Vagina (tissue), 2 donors: ENCODE data around the gene COLEC12. TPM values are rescaled to one million over a fixed set of nuclear protein-coding genes. Genes with fewer than 3 reads are reported as not detected.

Experiments used
- DNase-seq, 2 donors: peaks; one replicate each; pipeline ENCODE4 v3.0.0-alpha.2; 2017; ENCODE audit errors: extremely low spot score in 2 of 2
- H3K27ac ChIP-seq: fragments of 200-600 bp; sonication (generic); one replicate; pipeline ENCODE4 v1.5.1; 2019
- H3K27me3 ChIP-seq: fragments of 200-600 bp; sonication (generic); one replicate; pipeline ENCODE4 v1.5.1; 2019
- H3K36me3 ChIP-seq, 2 donors: fragments of 200-600 bp; sonication (generic); one replicate each; pipeline ENCODE4 v1.5.1; 2017 to 2019
- H3K4me1 ChIP-seq: fragments of 200-600 bp; sonication (generic); one replicate; pipeline ENCODE4 v1.5.1; 2019
- H3K4me3 ChIP-seq, 2 donors: fragments of 200-600 bp; sonication (generic); 1 replicate in 1 of 2; 2 replicates in 1 of 2; pipeline ENCODE4 v1.5.1; 2016 to 2019
- H3K9me3 ChIP-seq: fragments of 200-600 bp; sonication (generic); one replicate; pipeline ENCODE4 v1.5.1; 2019
- CTCF ChIP-seq, 3 experiments: fragments of 450-650 bp in 2 of 3; fragments of 200-600 bp in 1 of 3; sonication (generic) in 1 of 3; IDR thresholded peaks; one replicate each; pipeline ENCODE4 v1.5.1; 2017 to 2019; ENCODE audit warnings: antibody characterized with exemption in 3 of 3, mild to moderate bottlenecking in 2 of 3, moderate library complexity in 2 of 3
- POLR2A ChIP-seq, 2 donors: fragments of 450-650 bp; IDR thresholded peaks; one replicate each; pipeline ENCODE4 v1.6.1; 2017; ENCODE audit warnings: antibody characterized with exemption in 2 of 2, mild to moderate bottlenecking in 2 of 2, moderate library complexity in 2 of 2
- POLR2AphosphoS5 ChIP-seq, 2 donors: sonication (generic); formaldehyde crosslinking; IDR thresholded peaks; one replicate each; pipeline ENCODE4 v1.9.0; 2017; ENCODE audit warnings: antibody characterized with exemption in 2 of 2, mild to moderate bottlenecking in 2 of 2, low read depth in 1 of 2; ENCODE audit not compliant: insufficient read depth in 1 of 2
- intact Hi-C: fragments of 100-400 bp; cut with DNase I; formaldehyde crosslinking; loops from one replicate; pipeline ENCODE4 v1.15.1; 2023
- total RNA-seq: library from RNA; depleted of rRNA; stranded (reverse); fragments of >200 nt; gene quantifications from one replicate; pipeline ENCODE4 v1.2.3, GENCODE V29; 2016

The COLEC12 gene
- total RNA-seq, 1 donor from 2014 or later, result 18.9 TPM

- intact Hi-C loops, result no loop called here
- no peak for DNase-seq
- no peak overlapping the region for H3K4me3 ChIP-seq
- H3K27ac ChIP-seq, result no peak overlapping the region
- TF ChIP-seq POLR2AphosphoS5 (IDR thresholded peaks at IDR 0.05; ENCODE audit: insufficient read depth in 1 of 2, low read depth in 1 of 2) (no peak), POLR2A (IDR thresholded peaks at IDR 0.05) (no peak), CTCF (IDR thresholded peaks at IDR 0.05) (no peak)
- no peaks in the 10 kb centered on the region for H3K9me3 ChIP-seq
- no peaks in the 10 kb centered on the region for H3K36me3 ChIP-seq
- no peaks in the 10 kb centered on the region for H3K27me3 ChIP-seq
- peaks cover 7% of the 10 kb centered on the region for H3K4me1 ChIP-seq
Observed at GRCh38 chr18:404061-404636, 96.4 kb downstream of the COLEC12 start.

- intact Hi-C loops, result no loop called here
- H3K4me1 ChIP-seq, result peaks cover 13% of the 10 kb centered on the region
- TF ChIP-seq POLR2AphosphoS5 (IDR thresholded peaks at IDR 0.05; ENCODE audit: insufficient read depth in 1 of 2, low read depth in 1 of 2) (no peak), CTCF (IDR thresholded peaks at IDR 0.05) (no peak), POLR2A (IDR thresholded peaks at IDR 0.05) (no peak)
- no peak for DNase-seq
- H3K9me3 ChIP-seq, result no peaks in the 10 kb centered on the region
- no peak overlapping the region for H3K4me3 ChIP-seq
- H3K36me3 ChIP-seq, result no peaks in the 10 kb centered on the region
- no peaks in the 10 kb centered on the region for H3K27me3 ChIP-seq
- H3K27ac ChIP-seq, result no peak overlapping the region
Observed at GRCh38 chr18:402129-402528, 98.4 kb downstream of the COLEC12 start.

GRCh38 chr18:400456-400855 is 100.0 kb downstream of the COLEC12 start:
- intact Hi-C loops, result no loop called here
- Histone ChIP-seq H3K27ac (no peak overlapping the region), H3K4me3 (no peak overlapping the region), H3K4me1 (peaks cover 29% of the 10 kb centered on the region), H3K27me3 (no peaks in the 10 kb centered on the region), H3K36me3 (no peaks in the 10 kb centered on the region), H3K9me3 (no peaks in the 10 kb centered on the region)
- no peak for DNase-seq
- TF ChIP-seq CTCF (IDR thresholded peaks at IDR 0.05) (no peak), POLR2A (IDR thresholded peaks at IDR 0.05) (no peak), POLR2AphosphoS5 (IDR thresholded peaks at IDR 0.05; ENCODE audit: insufficient read depth in 1 of 2, low read depth in 1 of 2) (no peak)

DNA sequence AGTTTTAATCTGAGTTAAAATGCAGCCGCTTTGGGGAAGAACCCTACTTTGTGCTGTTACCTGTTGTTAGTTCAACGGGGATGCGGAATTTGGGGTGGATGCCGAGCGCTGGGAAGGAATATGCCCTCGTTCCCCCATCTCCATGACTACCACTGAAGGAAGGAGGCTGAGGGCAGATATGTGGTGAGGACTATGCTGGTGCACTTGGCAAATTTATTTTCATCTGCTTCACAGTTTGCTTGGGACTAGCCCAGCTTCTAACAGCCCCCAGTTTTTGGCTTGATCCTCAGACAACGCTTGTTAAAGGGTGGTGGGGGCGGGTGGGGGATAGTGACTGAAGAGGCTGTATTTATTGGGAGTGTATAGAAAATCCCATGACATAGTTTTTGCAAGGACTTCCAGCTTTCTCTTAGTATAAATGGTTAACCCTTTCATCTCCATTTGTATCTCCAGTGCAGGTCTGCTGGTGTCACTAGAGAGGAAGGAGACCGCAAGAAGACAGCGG is 100.8 kb downstream of the COLEC12 start:
- TF ChIP-seq POLR2A (IDR thresholded peaks at IDR 0.05), result no peak
- TF ChIP-seq POLR2AphosphoS5 (IDR thresholded peaks at IDR 0.05; ENCODE audit: insufficient read depth in 1 of 2, low read depth in 1 of 2), result no peak
- TF ChIP-seq CTCF (IDR thresholded peaks at IDR 0.05), result no peak
- Histone ChIP-seq H3K36me3 (no peaks in the 10 kb centered on the region), H3K27me3 (no peaks in the 10 kb centered on the region), H3K4me3 (no peak overlapping the region), H3K27ac (no peak overlapping the region), H3K4me1 (peaks cover 36% of the 10 kb centered on the region), H3K9me3 (no peaks in the 10 kb centered on the region)
- no peak for DNase-seq
- intact Hi-C loops, result no loop called here

DNA sequence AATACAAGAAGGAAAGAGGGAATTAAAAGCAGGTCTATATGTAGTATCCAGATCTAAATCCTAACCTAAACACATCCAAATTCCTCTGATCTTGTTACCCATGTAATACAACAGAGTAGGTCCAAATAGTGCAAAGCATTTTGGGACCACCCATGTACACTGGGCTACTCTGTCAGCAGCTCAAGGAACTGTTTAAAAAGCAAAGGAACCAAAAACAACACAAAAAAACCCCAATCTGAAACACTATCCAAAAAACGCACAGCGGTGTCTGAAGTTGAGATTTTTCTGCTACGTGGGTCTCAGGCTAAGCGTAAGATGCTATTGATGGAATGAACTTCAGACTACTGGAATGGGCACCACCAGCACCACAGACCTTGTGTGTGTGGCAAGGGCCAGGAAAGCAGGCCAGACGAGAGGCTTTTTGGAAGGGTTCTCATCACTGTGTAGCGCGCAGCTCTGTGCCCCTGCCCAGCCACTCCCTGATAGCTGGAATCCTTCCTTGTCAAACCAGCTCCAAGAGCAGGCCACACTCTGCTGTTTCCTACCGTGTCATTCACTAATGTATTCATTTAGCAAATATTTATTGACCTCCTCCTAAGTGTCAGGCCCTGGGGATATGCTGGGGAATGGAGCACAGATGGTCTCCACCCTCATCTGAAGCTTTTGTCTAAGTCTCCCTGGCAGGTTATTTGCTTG is 101.4 kb downstream of the COLEC12 start:
- Histone ChIP-seq H3K4me1 (peaks cover 42% of the 10 kb centered on the region), H3K27me3 (no peaks in the 10 kb centered on the region), H3K4me3 (no peak overlapping the region), H3K9me3 (no peaks in the 10 kb centered on the region), H3K27ac (no peak overlapping the region), H3K36me3 (no peaks in the 10 kb centered on the region)
- intact Hi-C loops, result no loop called here
- no peak for DNase-seq
- TF ChIP-seq CTCF (IDR thresholded peaks at IDR 0.05), result no peak
- TF ChIP-seq POLR2A (IDR thresholded peaks at IDR 0.05), result no peak
- no peak for TF ChIP-seq POLR2AphosphoS5 (IDR thresholded peaks at IDR 0.05; ENCODE audit: insufficient read depth in 1 of 2, low read depth in 1 of 2)
